ENCODE results near the gene TRIM36.

Gene TRIM36

GRCh38 chr5:115169487-115170133 is at the start of gene TRIM36:
Gene TRIM36 (minus strand): TSS chr5:115169908. CDS start chr5:115169634, 274 bp downstream.
- DNase-seq = peak; percentile 92 to 93

GRCh38 chr5:115214541-115214940 is 44.8 kb upstream of the TRIM36 start:
- DNase-seq = no peak

GRCh38 chr5:115209279-115209678 is 39.6 kb upstream of the TRIM36 start:
- DNase-seq = no peak

- no peak for DNase-seq
These were observed 33.2 kb upstream of the TRIM36 start for GRCh38 chr5:115202952-115203351.

GRCh38 chr5:115196161-115196560 is 26.5 kb upstream of the TRIM36 start:
- no peak for DNase-seq

GRCh38 chr5:115194676-115195075 is 25.0 kb upstream of the TRIM36 start:
- no peak for DNase-seq

GRCh38 chr5:115193295-115193694 is 23.6 kb upstream of the TRIM36 start:
- DNase-seq = no peak

GRCh38 chr5:115192098-115192497 is 22.4 kb upstream of the TRIM36 start:
- DNase-seq = no peak

- DNase-seq = no peak
These were observed 21.8 kb upstream of the TRIM36 start for GRCh38 chr5:115191474-115192031.

- DNase-seq = no peak
These were observed 20.7 kb upstream of the TRIM36 start for GRCh38 chr5:115190388-115190787.

GRCh38 chr5:115189866-115190265 is 20.2 kb upstream of the TRIM36 start:
- no peak for DNase-seq

- no peak for DNase-seq
These were observed 17.1 kb upstream of the TRIM36 start for GRCh38 chr5:115186794-115187193.

GRCh38 chr5:115184770-115185169 is 15.1 kb upstream of the TRIM36 start:
- no peak for DNase-seq

GRCh38 chr5:115181757-115182156 is 12.0 kb upstream of the TRIM36 start:
- DNase-seq = no peak

GRCh38 chr5:115180165-115180709 is 10.5 kb upstream of the TRIM36 start:
- peak; percentile 16 to 38 for DNase-seq

- no peak for DNase-seq
These were observed 9.9 kb upstream of the TRIM36 start for GRCh38 chr5:115179394-115180164.

- DNase-seq = no peak
These were observed 9.3 kb upstream of the TRIM36 start for GRCh38 chr5:115179030-115179393.

GRCh38 chr5:115170929-115171510 is 1.3 kb upstream of the TRIM36 start:
- no peak for DNase-seq

- peak; percentile 6 to 66 for DNase-seq
These were observed 623 bp upstream of the TRIM36 start for GRCh38 chr5:115170134-115170928.

- DNase-seq = peak in 1 of 2 experiments; percentile 42
These were observed 750 bp downstream of the TRIM36 start for GRCh38 chr5:115168829-115169486.

GRCh38 chr5:115166744-115167393 is 2.8 kb downstream of the TRIM36 start:
- DNase-seq = no peak

GRCh38 chr5:115165790-115166189 is 3.9 kb downstream of the TRIM36 start:
- DNase-seq = no peak

Data from NCI-H2081 (cell line).